H9 (cell line): Measurements from ENCODE around the gene ELAPOR2. TPM values are rescaled to one million over a fixed set of nuclear protein-coding genes. Genes with fewer than 3 reads are reported as not detected.

ENCODE experiments used
- DNase-seq: peaks from one replicate; pipeline ENCODE4 v3.0.0-alpha.2; 2017
- H2AFZ ChIP-seq: one replicate; pipeline ENCODE4 v1.6.1; 2013; ENCODE audit warnings: mild to moderate bottlenecking, low read length, control low read depth, moderate library complexity
- H2AK5ac ChIP-seq: 2 replicates; pipeline ENCODE4 v1.6.1; 2013; ENCODE audit warnings: low read length, control low read depth, mixed read lengths; ENCODE audit not compliant: insufficient read length
- H2BK120ac ChIP-seq: one replicate; pipeline ENCODE4 v1.6.1; 2013; ENCODE audit warnings: low read depth, mild to moderate bottlenecking, low read length, control low read depth, inconsistent platforms; ENCODE audit not compliant: poor library complexity, severe bottlenecking
- H2BK12ac ChIP-seq: 2 replicates; pipeline ENCODE4 v1.6.1; 2013; ENCODE audit warnings: low read length, control low read depth, mixed read lengths, low read depth; ENCODE audit not compliant: insufficient read length
- H2BK15ac ChIP-seq: 2 replicates; pipeline ENCODE4 v1.6.1; 2013; ENCODE audit warnings: low read depth, low read length, control low read depth
- H2BK20ac ChIP-seq: one replicate; pipeline ENCODE4 v1.6.1; 2013; ENCODE audit warnings: low read depth, mild to moderate bottlenecking, low read length, control low read depth, inconsistent platforms; ENCODE audit not compliant: poor library complexity, severe bottlenecking
- H2BK5ac ChIP-seq: 2 replicates; pipeline ENCODE4 v1.6.1; 2013; ENCODE audit warnings: low read length, control low read depth, mixed read lengths; ENCODE audit not compliant: insufficient read length
- H3K14ac ChIP-seq: 2 replicates; pipeline ENCODE4 v1.6.1; 2013; ENCODE audit warnings: low read length, control low read depth; ENCODE audit not compliant: insufficient read depth
- H3K18ac ChIP-seq: 2 replicates; pipeline ENCODE4 v1.6.1; 2013; ENCODE audit warnings: low read depth, mild to moderate bottlenecking, mixed read lengths, low read length, control low read depth; ENCODE audit not compliant: insufficient read length
- H3K23ac ChIP-seq: 2 replicates; pipeline ENCODE4 v1.6.1; 2013; ENCODE audit warnings: low read length, control low read depth, mixed read lengths, low read depth; ENCODE audit not compliant: insufficient read length
- H3K23me2 ChIP-seq: 2 replicates; pipeline ENCODE4 v1.6.1; 2013; ENCODE audit warnings: low read depth, mild to moderate bottlenecking, mixed read lengths, low read length, control low read depth; ENCODE audit not compliant: insufficient read length, poor library complexity, severe bottlenecking
- H3K27ac ChIP-seq: 2 replicates; pipeline ENCODE4 v1.5.1; 2013; ENCODE audit warnings: low read length, control low read depth, mixed read lengths, low read depth; ENCODE audit not compliant: insufficient read length
- H3K27me3 ChIP-seq: 2 replicates; pipeline ENCODE4 v1.6.1; 2013; ENCODE audit warnings: low read length, control low read depth, inconsistent platforms; ENCODE audit not compliant: insufficient read depth
- H3K4ac ChIP-seq: 2 replicates; pipeline ENCODE4 v1.6.1; 2013; ENCODE audit warnings: low read depth, mild to moderate bottlenecking, control low read depth, inconsistent platforms, low read length, moderate library complexity
- H3K4me1 ChIP-seq: 2 replicates; pipeline ENCODE4 v1.6.1; 2013; ENCODE audit warnings: low read length, control low read depth, inconsistent platforms; ENCODE audit not compliant: insufficient read depth
- H3K4me2 ChIP-seq: 2 replicates; pipeline ENCODE4 v1.6.1; 2013; ENCODE audit warnings: low read length, control low read depth, mixed read lengths; ENCODE audit not compliant: insufficient read length, insufficient read depth
- H3K56ac ChIP-seq: 2 replicates; pipeline ENCODE4 v1.6.1; 2013; ENCODE audit warnings: low read depth, mild to moderate bottlenecking, mixed read lengths, low read length, control low read depth; ENCODE audit not compliant: insufficient read length
- H3K79me1 ChIP-seq: 2 replicates; pipeline ENCODE4 v1.6.1; 2013; ENCODE audit warnings: low read depth, mild to moderate bottlenecking, moderate library complexity, low read length, control low read depth, inconsistent platforms; ENCODE audit not compliant: insufficient read depth, poor library complexity, severe bottlenecking
- H3K79me2 ChIP-seq: 2 replicates; pipeline ENCODE4 v1.6.1; 2013; ENCODE audit warnings: low read length, control low read depth, inconsistent platforms; ENCODE audit not compliant: insufficient read depth
- H3K9ac ChIP-seq: 2 replicates; pipeline ENCODE4 v1.6.1; 2013; ENCODE audit warnings: low read length, control low read depth, mixed read lengths; ENCODE audit not compliant: insufficient read length; ENCODE audit errors: extremely low read depth
- H3K9me3 ChIP-seq: one replicate; pipeline ENCODE4 v1.6.1; 2013; ENCODE audit warnings: low read depth, low read length, inconsistent platforms; ENCODE audit not compliant: control insufficient read depth
- H3T11ph ChIP-seq: one replicate; pipeline ENCODE4 v1.6.1; 2013; ENCODE audit warnings: mild to moderate bottlenecking, low read length, control low read depth, inconsistent platforms
- H4K20me1 ChIP-seq: one replicate; pipeline ENCODE4 v1.6.1; 2013; ENCODE audit not compliant: control insufficient read depth, insufficient read length, insufficient read depth
- H4K5ac ChIP-seq: 2 replicates; pipeline ENCODE4 v1.6.1; 2013; ENCODE audit warnings: low read depth, mild to moderate bottlenecking, mixed read lengths, low read length, control low read depth; ENCODE audit not compliant: insufficient read length
- H4K8ac ChIP-seq: replicated peaks from 2 replicates; pipeline ENCODE4 v1.6.1; 2013; ENCODE audit warnings: low read length, control low read depth, mixed read lengths, low read depth; ENCODE audit not compliant: insufficient read length
- H4K91ac ChIP-seq: 2 replicates; pipeline ENCODE4 v1.6.1; 2013; ENCODE audit warnings: low read depth, mild to moderate bottlenecking, moderate library complexity, mixed read lengths, low read length, control low read depth; ENCODE audit not compliant: insufficient read length
- H3K27ac Mint-ChIP-seq, 3 experiments: 2 replicates in 2 of 3; 3 replicates in 1 of 3; pipeline ENCODE4 v1.8.0; 2020 to 2021; ENCODE audit warnings: mixed read lengths in 3 of 3, mild to moderate bottlenecking in 1 of 3, moderate library complexity in 1 of 3
- H3K27me3 Mint-ChIP-seq: 2 replicates; pipeline ENCODE4 v1.8.0; 2021; ENCODE audit warnings: low read depth, mild to moderate bottlenecking, moderate library complexity, mixed read lengths
- H3K36me3 Mint-ChIP-seq, 3 experiments: 2 replicates in 2 of 3; 3 replicates in 1 of 3; pipeline ENCODE4 v1.8.0; 2020 to 2021; ENCODE audit warnings: low read depth in 3 of 3, mixed read lengths in 3 of 3; ENCODE audit not compliant: insufficient read depth in 1 of 3
- H3K4me1 Mint-ChIP-seq, 2 experiments: 2 replicates each; pipeline ENCODE4 v1.8.0; 2020; ENCODE audit warnings: mixed read lengths in 2 of 2
- H3K4me3 Mint-ChIP-seq, 2 experiments: 2 replicates in 1 of 2; 3 replicates in 1 of 2; pipeline ENCODE4 v1.8.0; 2020 to 2021; ENCODE audit warnings: mild to moderate bottlenecking in 2 of 2, mixed read lengths in 2 of 2, moderate library complexity in 1 of 2
- H3K9me3 Mint-ChIP-seq, 2 experiments: 2 replicates in 1 of 2; 3 replicates in 1 of 2; pipeline ENCODE4 v1.8.0; 2020; ENCODE audit warnings: mild to moderate bottlenecking in 2 of 2, mixed read lengths in 2 of 2, moderate library complexity in 1 of 2
- WGBS: extraction: QIAGEN DNeasy Blood & Tissue Kit; methylation state at CpG from one replicate; pipeline ENCODE4 v1.1.7; 2013; ENCODE audit warnings: missing lambda C conversion rate, low lambda C conversion rate, mixed read lengths; ENCODE audit not compliant: insufficient read length; ENCODE audit errors: extremely low coverage; 5-methylcytosine and 5-hydroxymethylcytosine counted together
- total RNA-seq: library from RNA; stranded (reverse); gene quantifications from 2 replicates; pipeline ENCODE4 v1.2.1, GENCODE V29; 2021
- TF ChIP-seq, protein P1 (sequence below): fragments of 200-600 bp; sonication (generic); conservative IDR thresholded peaks from 3 replicates; pipeline ENCODE4 v1.8.0; 2021; ENCODE audit warnings: antibody characterized with exemption, mild to moderate bottlenecking

Gene ELAPOR2
- total RNA-seq, 1 experiment from 2014 or later, result 36.8 TPM

- no peak overlapping the region for H3K18ac ChIP-seq
- no peak overlapping the region for H3K23ac ChIP-seq
- no peak overlapping the region for H3K9ac ChIP-seq
- no peaks in the 10 kb centered on the region for H3K79me2 ChIP-seq
- H3K4ac ChIP-seq, result no peak overlapping the region
- Mint-ChIP-seq H3K27me3 (no peaks in the 10 kb centered on the region), H3K4me3 (no peak overlapping the region), H3K27ac (no peak overlapping the region), H3K4me1 (no peaks in the 10 kb centered on the region), H3K9me3 (peaks cover 4 to 5% of the 10 kb centered on the region in 2 experiments; a peak in 4 of 5 replicates), H3K36me3 (peaks cover 0 to 4% (median 2%) of the 10 kb centered on the region in 3 experiments; a peak in 2 of 7 replicates)
- TF ChIP-seq, protein P1, sequence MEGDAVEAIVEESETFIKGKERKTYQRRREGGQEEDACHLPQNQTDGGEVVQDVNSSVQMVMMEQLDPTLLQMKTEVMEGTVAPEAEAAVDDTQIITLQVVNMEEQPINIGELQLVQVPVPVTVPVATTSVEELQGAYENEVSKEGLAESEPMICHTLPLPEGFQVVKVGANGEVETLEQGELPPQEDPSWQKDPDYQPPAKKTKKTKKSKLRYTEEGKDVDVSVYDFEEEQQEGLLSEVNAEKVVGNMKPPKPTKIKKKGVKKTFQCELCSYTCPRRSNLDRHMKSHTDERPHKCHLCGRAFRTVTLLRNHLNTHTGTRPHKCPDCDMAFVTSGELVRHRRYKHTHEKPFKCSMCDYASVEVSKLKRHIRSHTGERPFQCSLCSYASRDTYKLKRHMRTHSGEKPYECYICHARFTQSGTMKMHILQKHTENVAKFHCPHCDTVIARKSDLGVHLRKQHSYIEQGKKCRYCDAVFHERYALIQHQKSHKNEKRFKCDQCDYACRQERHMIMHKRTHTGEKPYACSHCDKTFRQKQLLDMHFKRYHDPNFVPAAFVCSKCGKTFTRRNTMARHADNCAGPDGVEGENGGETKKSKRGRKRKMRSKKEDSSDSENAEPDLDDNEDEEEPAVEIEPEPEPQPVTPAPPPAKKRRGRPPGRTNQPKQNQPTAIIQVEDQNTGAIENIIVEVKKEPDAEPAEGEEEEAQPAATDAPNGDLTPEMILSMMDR, result no peak
- H3T11ph ChIP-seq, result no peak overlapping the region
- no peaks in the 10 kb centered on the region for H4K20me1 ChIP-seq
- no peak overlapping the region for H4K8ac ChIP-seq
- H4K5ac ChIP-seq, result no peak overlapping the region
- no peak overlapping the region for H2BK20ac ChIP-seq
- no peak overlapping the region for H3K27ac ChIP-seq
- H2BK120ac ChIP-seq, result no peak overlapping the region
- no peak overlapping the region for H2BK5ac ChIP-seq
- H3K14ac ChIP-seq, result no peak overlapping the region
- H3K9me3 ChIP-seq, result no peaks in the 10 kb centered on the region
- H2AK5ac ChIP-seq, result no peak overlapping the region
- H3K4me1 ChIP-seq, result no peaks in the 10 kb centered on the region
- DNase-seq, result no peak
- no peak overlapping the region for H4K91ac ChIP-seq
- no peak overlapping the region for H2BK12ac ChIP-seq
- no peak overlapping the region for H2BK15ac ChIP-seq
- H3K79me1 ChIP-seq, result no peaks in the 10 kb centered on the region
- H3K23me2 ChIP-seq, result no peaks in the 10 kb centered on the region
- WGBS, result no CpG with 5 or more reads among the region's 5 CpGs
- no peak overlapping the region for H2AFZ ChIP-seq
- H3K4me2 ChIP-seq, result no peak overlapping the region
- no peaks in the 10 kb centered on the region for H3K27me3 ChIP-seq
- H3K56ac ChIP-seq, result no peak overlapping the region
Observed at GRCh38 chr7:87083865-87084519, 24.5 kb upstream of the ELAPOR2 start.
